GM18519 (cell line): ENCODE measurements around the gene SRR.
"Not testable (repeated sequence)": the region's sequence is repeated elsewhere in the genome, so short reads cannot be mapped to it uniquely, and the experiment has no call there.

ENCODE experiments used
- ATAC-seq: cut with Tn5 transposase; IDR thresholded peaks from one replicate; pipeline ENCODE4 v1.9.1; 2021; ENCODE audit warnings: mild to moderate bottlenecking, moderate library complexity; ENCODE audit not compliant: unreplicated experiment, low FRiP score

Gene SRR

DNA sequence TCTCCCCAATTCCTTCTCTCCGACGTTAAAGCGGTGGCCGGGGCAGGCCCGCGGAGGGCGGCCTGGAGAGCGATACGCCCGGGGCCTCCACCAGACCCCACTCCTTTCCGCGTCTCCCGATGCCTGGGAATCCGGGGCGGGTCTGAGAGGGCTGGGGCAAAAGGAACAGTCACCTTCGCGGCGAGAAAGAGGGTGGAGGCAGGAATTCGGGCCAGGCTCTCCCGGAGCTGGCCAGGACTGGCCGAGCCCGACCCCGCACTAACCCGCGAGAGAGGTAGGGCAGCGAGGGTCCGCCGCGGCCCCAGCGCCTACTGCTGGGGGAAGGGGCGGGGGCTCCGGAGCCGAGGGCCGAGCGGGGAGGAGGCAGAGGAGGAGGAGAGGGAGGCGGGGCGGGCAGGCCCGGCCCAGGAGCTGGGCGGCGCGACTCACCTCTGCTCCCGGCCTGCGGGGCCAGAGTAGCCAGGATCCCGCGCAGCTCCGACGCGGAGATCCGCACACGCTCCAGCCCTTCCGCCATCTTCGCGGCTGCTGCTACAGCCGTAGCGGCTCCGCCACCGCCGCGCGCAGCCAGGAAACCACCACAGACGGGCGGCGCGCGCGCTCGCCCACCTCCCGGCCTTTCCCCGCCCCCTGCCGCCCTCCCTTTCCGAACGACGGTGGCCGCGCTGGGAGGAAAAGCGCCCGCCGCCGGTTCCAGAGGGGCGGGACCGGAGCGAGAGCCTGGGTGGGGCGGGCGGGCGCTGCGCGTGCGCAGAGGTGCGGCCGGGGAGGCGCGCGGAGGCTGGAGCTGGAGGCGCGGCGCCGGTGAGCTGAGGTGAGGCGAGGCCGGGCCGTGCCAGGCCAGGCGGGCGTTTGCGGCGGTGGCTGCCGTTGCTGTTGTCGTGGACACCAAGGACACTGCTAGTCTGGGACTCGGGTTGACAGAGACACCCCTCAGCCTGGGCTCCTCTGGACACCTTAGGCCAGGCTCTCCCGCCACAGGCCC lies at the start of gene SRR, which contains the start of gene SMG6:
TSS of gene SRR (plus strand) at position 747 of the 985 bp plus-strand sequence. CDS start 11,611 bp downstream, outside the sequence.
TSS of gene SMG6 (minus strand) at position 582 of the 985 bp plus-strand sequence. CDS start at position 517, 65 bp downstream.
- peak; percentile 69 for ATAC-seq

- not testable (repeated sequence) for ATAC-seq
Observed at GRCh38 chr17:2258830-2259229, 44.9 kb upstream of the SRR start.

- no peak for ATAC-seq
Observed at GRCh38 chr17:2259769-2260536, 43.8 kb upstream of the SRR start.

GRCh38 chr17:2262135-2262587 lies 41.6 kb upstream of the SRR start:
- no peak for ATAC-seq

GRCh38 chr17:2263183-2264066 lies 40.3 kb upstream of the SRR start:
- no peak for ATAC-seq

DNA sequence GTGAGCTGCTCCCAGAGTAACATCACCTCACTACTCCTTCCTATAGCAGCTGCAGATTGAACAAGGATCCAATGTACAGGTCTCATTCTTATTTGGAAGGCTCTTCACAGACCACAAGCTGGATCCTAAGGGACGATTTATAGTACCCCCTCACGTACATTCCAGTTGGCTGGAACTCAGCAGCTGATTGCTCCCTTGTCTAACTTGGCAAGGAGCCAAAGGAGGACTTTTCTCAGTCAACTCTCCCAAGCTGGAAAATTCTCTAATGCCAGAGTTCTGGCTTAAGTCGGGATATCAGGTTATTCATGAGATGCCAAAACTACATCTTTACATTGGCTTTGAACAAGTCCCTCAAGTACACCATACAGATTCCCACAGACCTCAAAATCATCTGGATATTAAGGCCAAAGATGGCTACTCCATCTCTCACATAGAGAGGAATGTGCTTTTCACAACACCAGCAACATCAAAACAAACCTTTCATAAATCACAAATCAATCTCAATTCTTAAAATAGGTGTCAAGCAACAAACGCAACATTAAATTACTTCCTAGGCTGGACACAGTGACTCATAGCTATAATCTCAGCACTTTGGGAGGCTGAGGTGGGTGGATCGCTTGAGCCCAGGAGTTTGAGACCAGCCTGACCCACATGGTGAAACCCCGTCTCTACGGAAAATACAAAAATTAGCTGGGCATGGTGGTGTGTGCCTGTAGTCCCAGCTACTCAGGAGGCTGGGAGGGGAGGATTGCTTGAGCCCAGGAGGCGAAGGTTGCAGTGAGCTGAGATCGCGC lies 39.5 kb upstream of the SRR start:
- ATAC-seq = no peak

- ATAC-seq = not testable (repeated sequence)
Observed at GRCh38 chr17:2265166-2265565, 38.6 kb upstream of the SRR start.

DNA sequence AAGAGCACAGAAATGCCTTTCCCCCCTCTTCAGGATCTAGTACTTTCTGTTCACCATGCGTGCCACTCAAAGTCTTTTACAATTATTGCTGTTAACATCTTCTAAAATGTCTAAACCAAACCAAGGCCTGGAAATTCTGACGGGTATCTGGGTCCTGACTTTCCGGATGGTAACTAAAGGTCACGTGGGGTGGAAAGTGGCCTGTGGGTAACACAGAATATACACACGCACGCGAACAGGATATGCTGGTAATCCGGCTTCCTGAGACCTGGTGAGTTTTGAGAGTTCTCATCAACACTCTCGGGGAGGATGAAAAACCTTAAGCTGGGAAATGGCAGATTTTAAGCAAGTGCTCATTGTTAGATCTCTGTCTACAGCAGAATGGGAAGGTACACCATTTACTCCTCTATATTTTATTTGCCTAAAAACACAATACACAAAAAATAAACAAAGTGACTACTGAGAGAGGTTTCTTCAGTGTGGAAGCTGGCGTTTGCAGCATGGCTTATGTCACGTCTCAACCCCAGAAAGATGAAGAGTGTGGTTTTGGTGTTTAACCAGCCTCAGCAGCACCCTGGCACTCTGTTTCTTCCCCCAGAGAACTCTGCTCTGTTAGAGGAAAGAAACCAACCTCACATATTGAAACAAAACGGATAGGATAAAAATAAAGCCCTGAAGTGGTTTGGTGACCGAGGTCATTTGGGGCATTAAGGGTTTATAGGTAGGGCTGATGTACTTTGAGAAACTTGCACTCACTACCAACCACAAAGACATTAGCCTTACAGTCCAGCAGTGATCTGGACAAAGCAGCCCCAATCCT lies 37.5 kb upstream of the SRR start:
- ATAC-seq = peak; percentile 52

DNA sequence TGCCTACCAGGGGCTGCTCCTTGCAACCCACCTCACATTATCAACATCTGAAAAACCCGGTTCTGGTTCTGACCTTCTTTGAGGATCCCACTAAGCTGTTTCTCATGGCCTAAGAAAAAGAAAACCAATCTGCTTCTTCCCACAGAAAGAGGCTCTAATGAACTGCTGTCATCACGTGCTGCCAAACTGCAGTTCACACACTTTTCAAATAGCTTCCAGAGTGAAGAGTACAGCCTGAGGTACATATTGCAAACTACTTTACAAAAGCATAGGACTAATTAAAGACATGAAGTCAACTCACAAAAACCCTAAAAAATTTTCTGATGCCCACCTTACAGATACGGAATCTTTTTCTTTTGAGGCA lies 36.9 kb upstream of the SRR start:
- peak; percentile 4 for ATAC-seq

DNA sequence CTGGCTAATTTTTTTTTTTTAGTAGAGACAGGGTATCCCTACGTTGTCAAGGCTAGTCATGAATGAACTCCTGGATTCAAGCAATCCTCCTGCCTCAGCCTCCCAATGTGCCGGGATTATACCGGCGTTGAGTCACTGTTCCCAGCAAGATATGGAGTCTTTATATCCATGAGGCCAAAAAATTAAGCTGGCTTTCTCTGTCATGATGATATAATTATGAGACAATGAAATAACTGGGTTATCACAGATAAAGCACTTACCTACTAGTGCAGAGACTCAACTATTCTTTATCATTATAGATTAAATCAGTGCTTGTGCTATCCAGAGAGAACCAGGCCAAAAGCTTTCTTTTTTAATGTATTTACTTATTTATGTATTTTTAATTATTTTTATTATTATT lies 36.4 kb upstream of the SRR start:
- no peak for ATAC-seq

- no peak for ATAC-seq
Observed at GRCh38 chr17:2271985-2272702, 31.6 kb upstream of the SRR start.

GRCh38 chr17:2274414-2274813 lies 29.3 kb upstream of the SRR start:
- no peak for ATAC-seq

GRCh38 chr17:2275722-2276121 lies 28.0 kb upstream of the SRR start:
- ATAC-seq = no peak

GRCh38 chr17:2277429-2278170 lies 26.1 kb upstream of the SRR start:
- no peak for ATAC-seq

DNA sequence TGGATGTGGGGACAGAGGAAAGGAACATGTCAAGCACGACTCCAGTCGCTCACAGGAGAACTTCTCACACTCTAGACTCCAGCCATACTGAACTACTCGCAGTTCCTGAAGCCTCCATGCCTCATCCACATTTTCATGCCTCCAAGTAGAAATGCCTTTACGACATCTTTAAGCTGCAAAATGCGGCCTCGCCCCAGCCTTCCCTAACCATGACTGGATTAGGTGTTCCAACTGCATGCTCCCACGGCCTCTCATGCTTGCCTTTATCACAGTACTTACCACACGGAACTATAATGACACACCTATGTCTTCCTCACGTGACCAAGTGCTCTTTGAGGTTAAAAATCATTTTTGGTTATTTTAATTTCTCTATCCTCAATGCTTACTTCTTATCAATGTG lies 24.0 kb upstream of the SRR start:
- no peak for ATAC-seq

DNA sequence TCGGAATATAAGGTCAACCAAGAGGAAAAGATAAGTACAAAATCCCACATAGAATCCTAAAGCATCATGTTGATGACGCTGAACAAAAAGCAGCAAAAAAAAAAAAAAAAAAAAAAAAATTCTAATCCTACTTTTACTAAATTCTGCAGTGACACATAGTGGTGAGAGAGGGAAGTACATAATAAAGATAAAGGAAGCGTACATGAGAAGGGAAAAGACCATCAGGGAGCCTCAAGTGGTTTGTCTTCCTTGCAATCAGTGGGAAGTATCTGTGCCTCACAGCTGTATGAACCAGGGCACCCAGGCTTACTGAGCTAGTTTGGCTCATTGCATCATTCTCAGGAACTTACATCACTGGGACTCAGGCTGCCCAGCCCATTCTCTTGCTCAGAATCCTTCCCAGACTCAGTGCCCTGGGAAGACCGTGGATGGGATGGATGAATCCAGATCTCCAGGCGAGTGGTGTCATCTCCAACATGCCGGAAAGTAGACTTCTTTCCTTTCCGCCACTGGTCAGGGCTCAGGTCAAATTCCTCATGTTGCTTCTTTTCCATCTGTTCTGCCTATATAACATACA lies 21.4 kb upstream of the SRR start:
- ATAC-seq = no peak

- ATAC-seq = no peak
Observed at GRCh38 chr17:2283302-2283701, 20.4 kb upstream of the SRR start.
